Loucy (cell line): ENCODE results near the gene KRT222.

ENCODE experiments used
- H2AFZ ChIP-seq: fragments of 200-600 bp; sonication (generic); 2 replicates; pipeline ENCODE4 v1.6.0; 2016; ENCODE audit warnings: antibody characterized with exemption, mild to moderate bottlenecking, low read length, moderate library complexity
- H3F3A ChIP-seq: fragments of 200-600 bp; 2 replicates; pipeline ENCODE4 v1.6.0; 2016; ENCODE audit warnings: antibody characterized with exemption, low read depth, mild to moderate bottlenecking
- H3K27me3 ChIP-seq: fragments of 200-600 bp; sonication (generic); 2 replicates; pipeline ENCODE4 v1.6.1; 2014; ENCODE audit warnings: low read length, mild to moderate bottlenecking; ENCODE audit not compliant: insufficient read depth, poor library complexity, severe bottlenecking
- H3K36me3 ChIP-seq: fragments of 200-600 bp; sonication (generic); 2 replicates; pipeline ENCODE4 v1.6.1; 2016; ENCODE audit warnings: low read length; ENCODE audit not compliant: insufficient read depth
- H3K4me1 ChIP-seq: fragments of 200-600 bp; sonication (generic); 2 replicates; pipeline ENCODE4 v1.5.1; 2014; ENCODE audit warnings: low read length, mild to moderate bottlenecking; ENCODE audit not compliant: insufficient read depth, poor library complexity, severe bottlenecking
- H3K4me2 ChIP-seq: fragments of 200-600 bp; sonication (generic); 2 replicates; pipeline ENCODE4 v1.6.0; 2014; ENCODE audit warnings: antibody characterized with exemption, low read length, low read depth, mild to moderate bottlenecking; ENCODE audit not compliant: poor library complexity, severe bottlenecking
- H3K4me3 ChIP-seq: fragments of 200-600 bp; sonication (generic); 2 replicates; pipeline ENCODE4 v1.5.1; 2014; ENCODE audit warnings: low read length, mild to moderate bottlenecking, mixed read lengths; ENCODE audit not compliant: poor library complexity, severe bottlenecking
- H3K79me2 ChIP-seq: fragments of 200-600 bp; sonication (generic); 2 replicates; pipeline ENCODE4 v1.6.1; 2014; ENCODE audit warnings: low read length; ENCODE audit not compliant: insufficient read depth
- H3K9ac ChIP-seq: fragments of 200-600 bp; sonication (generic); 2 replicates; pipeline ENCODE4 v1.6.0; 2014; ENCODE audit warnings: mild to moderate bottlenecking, low read depth, low read length, moderate library complexity; ENCODE audit not compliant: poor library complexity, severe bottlenecking
- H3K9me2 ChIP-seq: fragments of 200-600 bp; sonication (generic); replicated peaks from 2 replicates; pipeline ENCODE4 v1.6.1; 2016; ENCODE audit warnings: low read depth, low read length, mixed read lengths
- H3K9me3 ChIP-seq: fragments of 200-600 bp; sonication (generic); 2 replicates; pipeline ENCODE4 v1.6.1; 2014; ENCODE audit warnings: mild to moderate bottlenecking, antibody characterized with exemption, low read length, low read depth; ENCODE audit not compliant: insufficient read depth
- H4K20me1 ChIP-seq: fragments of 200-600 bp; sonication (generic); 2 replicates; pipeline ENCODE4 v1.6.0; 2014; ENCODE audit warnings: antibody characterized with exemption, low read length, mild to moderate bottlenecking; ENCODE audit not compliant: insufficient read depth, poor library complexity, severe bottlenecking
- EZH2phosphoT487 ChIP-seq: fragments of 200-600 bp; IDR thresholded peaks from 2 replicates; pipeline ENCODE4 v1.6.1; 2018; ENCODE audit warnings: antibody characterized with exemption, mild to moderate bottlenecking, moderate library complexity, borderline replicate concordance
- TF ChIP-seq, protein P1 (sequence below): fragments of 200-600 bp; sonication (generic); conservative IDR thresholded peaks from 2 replicates; pipeline ENCODE4 v1.5.1; 2014; ENCODE audit warnings: mild to moderate bottlenecking, antibody characterized with exemption, low read length

Gene KRT222

GRCh38 chr17:40687106-40687505 is 22.1 kb upstream of the KRT222 start:
- Histone ChIP-seq H3K4me1 (no peaks in the 10 kb centered on the region), H3K4me2 (no peak overlapping the region), H3K79me2 (no peaks in the 10 kb centered on the region)

DNA sequence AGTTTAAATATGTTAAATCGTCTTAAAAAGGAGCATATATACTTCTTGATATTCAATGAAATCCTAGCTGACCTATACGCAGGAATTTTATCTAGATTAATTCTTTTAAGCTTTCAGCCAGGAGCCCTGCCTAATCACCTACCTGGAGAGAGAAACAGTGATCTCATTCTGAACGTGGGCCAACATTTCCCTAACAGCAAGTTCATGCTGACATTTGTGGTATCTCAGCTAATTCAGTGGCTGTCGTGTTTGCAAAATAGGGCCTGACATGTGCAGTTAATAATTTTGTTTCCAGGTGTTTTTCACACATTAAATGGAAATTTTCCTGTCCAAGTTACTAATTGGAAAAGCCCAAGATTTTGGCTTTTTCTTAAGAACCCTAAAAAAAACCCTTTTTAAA is 21.2 kb upstream of the KRT222 start:
- no peaks in the 10 kb centered on the region for H3K4me1 ChIP-seq
- H3K4me3 ChIP-seq: no peak overlapping the region
- no peaks in the 10 kb centered on the region for H3K36me3 ChIP-seq
- no peak for TF ChIP-seq EZH2phosphoT487
- TF ChIP-seq, protein P1, sequence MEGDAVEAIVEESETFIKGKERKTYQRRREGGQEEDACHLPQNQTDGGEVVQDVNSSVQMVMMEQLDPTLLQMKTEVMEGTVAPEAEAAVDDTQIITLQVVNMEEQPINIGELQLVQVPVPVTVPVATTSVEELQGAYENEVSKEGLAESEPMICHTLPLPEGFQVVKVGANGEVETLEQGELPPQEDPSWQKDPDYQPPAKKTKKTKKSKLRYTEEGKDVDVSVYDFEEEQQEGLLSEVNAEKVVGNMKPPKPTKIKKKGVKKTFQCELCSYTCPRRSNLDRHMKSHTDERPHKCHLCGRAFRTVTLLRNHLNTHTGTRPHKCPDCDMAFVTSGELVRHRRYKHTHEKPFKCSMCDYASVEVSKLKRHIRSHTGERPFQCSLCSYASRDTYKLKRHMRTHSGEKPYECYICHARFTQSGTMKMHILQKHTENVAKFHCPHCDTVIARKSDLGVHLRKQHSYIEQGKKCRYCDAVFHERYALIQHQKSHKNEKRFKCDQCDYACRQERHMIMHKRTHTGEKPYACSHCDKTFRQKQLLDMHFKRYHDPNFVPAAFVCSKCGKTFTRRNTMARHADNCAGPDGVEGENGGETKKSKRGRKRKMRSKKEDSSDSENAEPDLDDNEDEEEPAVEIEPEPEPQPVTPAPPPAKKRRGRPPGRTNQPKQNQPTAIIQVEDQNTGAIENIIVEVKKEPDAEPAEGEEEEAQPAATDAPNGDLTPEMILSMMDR: no peak
- H3K4me2 ChIP-seq: no peak overlapping the region
- H3K79me2 ChIP-seq: no peaks in the 10 kb centered on the region
- H4K20me1 ChIP-seq: no peaks in the 10 kb centered on the region
- no peak overlapping the region for H3K9ac ChIP-seq
- no peak overlapping the region for H2AFZ ChIP-seq
- no peaks in the 10 kb centered on the region for H3F3A ChIP-seq
- H3K9me2 ChIP-seq: no peaks in the 10 kb centered on the region
- no peaks in the 10 kb centered on the region for H3K9me3 ChIP-seq
- no peaks in the 10 kb centered on the region for H3K27me3 ChIP-seq

More at GRCh38 chr17:40687106-40687505, 22.1 kb upstream of the KRT222 start:
- no peaks in the 10 kb centered on the region for H3K36me3 ChIP-seq
- no peak overlapping the region for H3K4me3 ChIP-seq
- TF ChIP-seq, protein P1: no peak
- TF ChIP-seq EZH2phosphoT487: no peak
- H4K20me1 ChIP-seq: no peaks in the 10 kb centered on the region
- H3K27me3 ChIP-seq: no peaks in the 10 kb centered on the region
- H3F3A ChIP-seq: no peaks in the 10 kb centered on the region
- no peaks in the 10 kb centered on the region for H3K9me2 ChIP-seq
- H3K9me3 ChIP-seq: no peaks in the 10 kb centered on the region
- no peak overlapping the region for H3K9ac ChIP-seq
- H2AFZ ChIP-seq: no peak overlapping the region

DNA sequence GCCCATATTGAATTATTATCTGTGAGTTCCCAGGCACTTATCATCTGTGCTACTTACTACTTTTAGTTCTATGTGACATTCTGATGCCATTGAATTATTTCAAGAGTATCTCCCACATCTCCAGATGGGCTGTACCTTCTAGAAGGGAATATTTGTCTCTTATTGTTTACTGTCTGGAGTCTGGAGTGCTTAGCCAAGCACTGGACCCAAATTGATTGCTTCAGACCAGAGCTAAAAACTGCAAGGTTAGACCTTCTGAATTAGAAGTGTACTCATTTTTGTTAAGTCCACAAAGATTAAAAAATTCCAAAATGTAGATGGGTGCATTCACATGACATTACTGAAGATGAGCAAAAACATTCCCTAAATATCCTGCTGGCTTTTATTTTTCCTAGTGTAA is 16.0 kb upstream of the KRT222 start:
- Histone ChIP-seq H3K4me2 (no peak overlapping the region), H2AFZ (no peak overlapping the region), H3K27me3 (no peaks in the 10 kb centered on the region), H3K4me1 (no peaks in the 10 kb centered on the region), H3K79me2 (no peaks in the 10 kb centered on the region), H4K20me1 (no peaks in the 10 kb centered on the region), H3F3A (no peaks in the 10 kb centered on the region), H3K4me3 (no peak overlapping the region), H3K9me2 (no peaks in the 10 kb centered on the region), H3K9ac (no peak overlapping the region), H3K9me3 (no peaks in the 10 kb centered on the region), H3K36me3 (no peaks in the 10 kb centered on the region)
- no peak for TF ChIP-seq EZH2phosphoT487
- TF ChIP-seq, protein P1: no peak
